Endothelial cell of umbilical vein (primary cell): ENCODE results near the gene CSNK1G2. TPM values are rescaled to one million over a fixed set of nuclear protein-coding genes. Genes with fewer than 3 reads are reported as not detected.

Experiments
- BruUV-seq: library from RNA; stranded (reverse); fragments of 400-500 nt; replicated peaks from 2 replicates; lab custom pipeline; 2021; lab: Mats Ljungman, UMichigan
- CTCF ChIA-PET: fragments of 300-600, 350-600 bp; sonication (Branson Sonifier 250); formaldehyde crosslinking; loops from one replicate; lab custom pipeline; 2021; ENCODE audit warnings: antibody characterized with exemption, inconsistent platforms; lab: Charles Lee
- POLR2A ChIA-PET: fragments of 300-600, 350-600 bp; sonication (Branson Sonifier 250); formaldehyde crosslinking; loops from one replicate; lab custom pipeline; 2021; ENCODE audit warnings: antibody characterized with exemption, inconsistent platforms; lab: Charles Lee
- DNase-seq: peaks from one replicate; pipeline ENCODE4 v3.0.0-alpha.2; 2011; ENCODE audit warnings: low read depth, low spot score
- FAIRE-seq: peaks from 2 replicates; lab custom pipeline; 2011; peaks lifted over from hg19 to GRCh38; lab: Jason Lieb, UNC
- H2AFZ ChIP-seq: 2 replicates; pipeline ENCODE4 v1.6.0; 2012; ENCODE audit warnings: low read depth, low read length, control low read depth, inconsistent platforms
- H3K27ac ChIP-seq: 2 replicates; pipeline ENCODE4 v1.5.1; 2011; ENCODE audit warnings: low read depth, mild to moderate bottlenecking, control low read depth, low read length, moderate library complexity; ENCODE audit not compliant: insufficient read depth
- H3K27me3 ChIP-seq, 2 experiments: 2 replicates each; pipeline versions ENCODE4 v1.6.0 to v1.6.1; 2011; ENCODE audit warnings: low read length in 2 of 2, mixed read lengths in 1 of 2; ENCODE audit not compliant: control insufficient read depth in 2 of 2, insufficient read depth in 2 of 2
- H3K36me3 ChIP-seq, 2 experiments: 2 replicates in 1 of 2; 3 replicates in 1 of 2; pipeline ENCODE4 v1.5.1; 2011; ENCODE audit warnings: low read length in 2 of 2, mild to moderate bottlenecking in 1 of 2, moderate library complexity in 1 of 2; ENCODE audit not compliant: control insufficient read depth in 2 of 2, insufficient read depth in 2 of 2; ENCODE audit errors: extremely low read depth in 1 of 2
- H3K4me1 ChIP-seq: 3 replicates; pipeline ENCODE4 v1.5.1; 2011; ENCODE audit warnings: mild to moderate bottlenecking, low read length; ENCODE audit not compliant: control insufficient read depth, insufficient read depth; ENCODE audit errors: extremely low read depth
- H3K4me2 ChIP-seq: 2 replicates; pipeline ENCODE4 v1.6.1; 2011; ENCODE audit warnings: low read length, control low read depth, mixed read lengths; ENCODE audit not compliant: insufficient read depth
- H3K4me3 ChIP-seq, 3 experiments: fragments of 200-600 bp in 1 of 3; sonication (generic), shearing (Covaris generic) in 1 of 3; replicated peaks in 1 of 3; 2 replicates each; pipeline ENCODE4 v1.5.1; 2011 to 2016; ENCODE audit warnings: control low read depth in 3 of 3, low read length in 3 of 3, mild to moderate bottlenecking in 2 of 3, inconsistent platforms in 1 of 3, low read depth in 1 of 3, moderate library complexity in 1 of 3; ENCODE audit not compliant: insufficient read depth in 1 of 3
- H3K79me2 ChIP-seq: 2 replicates; pipeline ENCODE4 v1.6.0; 2012; ENCODE audit warnings: low read length, inconsistent platforms; ENCODE audit not compliant: control insufficient read depth, insufficient read depth
- H3K9ac ChIP-seq: replicated peaks from 2 replicates; pipeline ENCODE3; 2011; ENCODE audit warnings: low read length, control low read depth; ENCODE audit not compliant: insufficient read depth; ENCODE audit errors: extremely low read depth
- H3K9me1 ChIP-seq: replicated peaks from 3 replicates; pipeline ENCODE4 v1.6.0; 2011; ENCODE audit warnings: mild to moderate bottlenecking, low read length; ENCODE audit not compliant: control insufficient read depth, insufficient read depth; ENCODE audit errors: extremely low read depth
- H3K9me3 ChIP-seq: replicated peaks from 2 replicates; pipeline ENCODE4 v1.5.1; 2012; ENCODE audit warnings: low read length, inconsistent platforms; ENCODE audit not compliant: control insufficient read depth, insufficient read depth
- H4K20me1 ChIP-seq: replicated peaks from 2 replicates; pipeline ENCODE3; 2011; ENCODE audit warnings: mild to moderate bottlenecking, low read length; ENCODE audit not compliant: control insufficient read depth, insufficient read depth; ENCODE audit errors: extremely low read depth
- CTCF ChIP-seq, 2 donors: IDR thresholded peaks; 1 replicate in 1 of 2; 2 replicates in 1 of 2; pipeline ENCODE4 v1.5.1; 2011; ENCODE audit warnings: low read length in 2 of 2, mild to moderate bottlenecking in 2 of 2, moderate library complexity in 2 of 2, control low read depth in 1 of 2, inconsistent platforms in 1 of 2, low read depth in 1 of 2; ENCODE audit not compliant: insufficient read depth in 1 of 2; ENCODE audit errors: extremely low read depth in 1 of 2
- EZH2 ChIP-seq: IDR thresholded peaks from 2 replicates; pipeline ENCODE4 v1.6.1; 2012; ENCODE audit warnings: borderline replicate concordance, low read depth, mild to moderate bottlenecking, moderate library complexity, low read length, inconsistent platforms; ENCODE audit not compliant: severe bottlenecking
- FOS ChIP-seq: IDR thresholded peaks from 2 replicates; pipeline ENCODE4 v1.6.1; 2011; ENCODE audit warnings: mild to moderate bottlenecking, low read length, moderate library complexity, borderline replicate concordance; ENCODE audit not compliant: insufficient read depth
- GATA2 ChIP-seq: IDR thresholded peaks from 2 replicates; pipeline ENCODE4 v1.7.0; 2011; ENCODE audit warnings: low read depth, mild to moderate bottlenecking, moderate library complexity, mixed read lengths, low read length; ENCODE audit not compliant: insufficient read length, insufficient read depth
- JUN ChIP-seq: IDR thresholded peaks from 2 replicates; pipeline ENCODE4 v1.6.1; 2011; ENCODE audit warnings: borderline replicate concordance, low read depth; ENCODE audit not compliant: insufficient read length, insufficient read depth
- MYC ChIP-seq: IDR thresholded peaks from one replicate; pipeline ENCODE4 v1.6.1; 2011; ENCODE audit warnings: mild to moderate bottlenecking, low read depth, low read length
- POLR2A ChIP-seq: IDR thresholded peaks from 2 replicates; pipeline ENCODE4 v1.6.1; 2012; ENCODE audit warnings: low read depth, mild to moderate bottlenecking, control low read depth, low read length
- POLR2AphosphoS5 ChIP-seq: IDR thresholded peaks from 2 replicates; pipeline ENCODE4 v1.6.1; 2012; ENCODE audit warnings: low read depth, mild to moderate bottlenecking, control low read depth, low read length, moderate library complexity; ENCODE audit not compliant: insufficient read depth
- dilution Hi-C: fragments of 300-500 bp; cut with MboI; formaldehyde crosslinking; loops from one replicate; pipeline ENCODE4 v1.15.0; 2019; ENCODE audit warnings: low sequenced_read_pairs; ENCODE audit not compliant: extremely low pct_ligation_motif_present
- intact Hi-C: fragments of 100-400 bp; cut with micrococcal nuclease; formaldehyde crosslinking; loops from one replicate; pipeline ENCODE4 v1.10.0; 2022
- polyA plus RNA-seq, 4 experiments: library from polyadenylated mRNA; depleted of rRNA in 3 of 4; stranded (reverse) in 3 of 4; unstranded in 1 of 4; fragments of >200 nt; gene quantifications; 2 replicates each; pipeline versions ENCODE4 v1.2.1 to v1.2.3, GENCODE V29; 2011 to 2012; ENCODE audit warnings: missing spikeins in 1 of 4
- total RNA-seq: library from RNA; stranded (reverse); gene quantifications from 2 replicates; pipeline ENCODE4 v1.2.3, GENCODE V29; 2021
- TF ChIP-seq, protein P1 (sequence below): IDR thresholded peaks from 2 replicates; pipeline ENCODE4 v1.6.1; 2011; ENCODE audit not compliant: insufficient read depth, insufficient read length

CSNK1G2 gene
- total and polyA plus RNA-seq, 2 donors (not counting 3 experiments of a cell fraction or from before 2014, with no cell fraction given) = 96.6 to 110 TPM

DNA sequence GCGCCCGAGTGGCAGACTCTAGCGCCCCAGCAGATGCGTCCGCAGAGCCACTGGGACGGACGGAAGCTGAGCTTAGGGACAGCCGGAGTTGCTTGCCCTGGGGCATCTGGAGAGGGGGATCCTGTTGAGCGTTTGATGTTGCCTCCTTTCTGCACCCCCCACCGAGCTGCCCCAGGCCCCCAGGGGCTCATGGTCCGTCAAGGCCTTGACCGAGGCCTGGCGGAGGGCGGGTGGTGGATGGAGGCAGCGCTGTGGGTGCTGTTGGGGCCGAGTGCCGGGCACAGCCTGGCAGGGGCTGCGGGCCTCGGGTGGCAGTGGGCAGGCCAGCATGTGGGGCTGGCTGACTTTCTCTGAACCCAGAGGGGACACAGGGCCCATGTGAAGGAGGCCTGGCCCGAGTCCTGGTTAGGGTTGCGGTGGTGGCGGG is 2.7 kb downstream of the CSNK1G2 start:
- intact Hi-C loops = no loop called here
- ChIA-PET CTCF (interaction anchor here (0.9 to 1.3 kb wide), 2 partner anchors 15 to 79 kb away, joined by 3 to 4 read pairs; no protein-coding TSS in a partner anchor), POLR2A (no interaction called here)
- Histone ChIP-seq H3K4me3 (no peak overlapping the region), H3K36me3 (peaks cover 0 to 2% of the 10 kb centered on the region in 2 experiments), H3K79me2 (peaks cover 66% of the 10 kb centered on the region), H3K27ac (no peak overlapping the region), H3K27me3 (no peaks in the 10 kb centered on the region), H3K4me1 (peaks cover 19% of the 10 kb centered on the region), H3K9me1 (no peaks in the 10 kb centered on the region), H3K9me3 (no peaks in the 10 kb centered on the region), H2AFZ (no peak overlapping the region), H3K9ac (no peak overlapping the region), H3K4me2 (no peak overlapping the region), H4K20me1 (no peaks in the 10 kb centered on the region)
- TF ChIP-seq CTCF (IDR thresholded peaks at IDR 0.05; ENCODE audit: extremely low read depth in 1 of 2, insufficient read depth in 1 of 2, low read depth in 1 of 2, low read length in 2 of 2) (no peak), JUN (no peak), EZH2 (no peak), POLR2A (no peak), POLR2AphosphoS5 (no peak), FOS (no peak), GATA2 (no peak), MYC (no peak)
- TF ChIP-seq, protein P1, sequence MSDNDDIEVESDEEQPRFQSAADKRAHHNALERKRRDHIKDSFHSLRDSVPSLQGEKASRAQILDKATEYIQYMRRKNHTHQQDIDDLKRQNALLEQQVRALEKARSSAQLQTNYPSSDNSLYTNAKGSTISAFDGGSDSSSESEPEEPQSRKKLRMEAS = no peak
- no TSS peak for BruUV-seq
- dilution Hi-C loops = no loop called here
- DNase-seq (no peak), FAIRE-seq (no peak)
